RCC 7860 (cell line): ENCODE measurements around the gene HOATZ.

ENCODE experiments used
- DNase-seq: peaks from one replicate; pipeline ENCODE4 v3.0.0-alpha.2; 2015; ENCODE audit warnings: low spot score
- FAIRE-seq: peaks from 2 replicates; lab custom pipeline; 2012; peaks lifted over from hg19 to GRCh38; lab: Jason Lieb, UNC

Gene HOATZ

DNA sequence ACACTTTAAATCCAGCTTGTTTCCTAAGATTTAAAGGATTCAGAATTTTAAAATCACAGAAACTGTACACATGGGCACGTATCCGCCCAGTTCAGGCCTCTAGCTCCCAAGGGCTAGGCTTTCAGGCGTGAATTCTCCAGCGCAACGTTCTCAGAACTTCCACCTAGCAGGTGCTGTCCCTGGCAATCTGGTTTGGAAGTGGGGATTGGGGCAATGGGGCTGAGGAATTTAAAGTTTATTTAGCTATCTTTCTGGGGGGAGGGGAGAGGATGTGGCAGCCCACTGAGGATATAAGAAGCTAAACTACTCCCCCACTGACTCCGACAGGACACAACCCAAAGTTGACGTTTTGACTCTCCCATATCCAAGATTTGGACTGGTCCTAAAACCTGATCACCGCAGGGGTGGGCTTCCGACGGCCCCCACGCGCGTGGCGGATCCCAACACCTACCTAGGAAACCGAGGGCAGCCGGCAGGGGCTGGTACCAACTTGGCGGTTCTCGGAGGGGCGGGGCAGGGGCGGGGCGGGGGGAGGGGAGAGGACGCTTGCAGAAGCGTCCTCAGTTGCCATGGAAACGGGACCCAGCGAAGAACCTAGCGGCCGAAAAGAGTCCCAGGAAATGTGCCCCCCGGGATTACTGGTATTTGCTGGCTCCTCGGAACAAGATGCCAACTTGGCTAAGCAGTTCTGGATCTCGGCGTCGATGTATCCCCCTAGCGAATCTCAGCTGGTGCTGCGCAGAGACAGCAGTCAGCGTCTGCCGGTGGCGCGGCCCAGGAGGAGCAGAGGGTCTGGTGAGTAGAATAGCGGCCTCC lies at the start of gene HOATZ:
HOATZ (plus strand) TSS at position 563 of the 816 bp plus-strand sequence; CDS start at position 570, 7 bp downstream.
- DNase-seq (no peak), FAIRE-seq (no peak)

DNA sequence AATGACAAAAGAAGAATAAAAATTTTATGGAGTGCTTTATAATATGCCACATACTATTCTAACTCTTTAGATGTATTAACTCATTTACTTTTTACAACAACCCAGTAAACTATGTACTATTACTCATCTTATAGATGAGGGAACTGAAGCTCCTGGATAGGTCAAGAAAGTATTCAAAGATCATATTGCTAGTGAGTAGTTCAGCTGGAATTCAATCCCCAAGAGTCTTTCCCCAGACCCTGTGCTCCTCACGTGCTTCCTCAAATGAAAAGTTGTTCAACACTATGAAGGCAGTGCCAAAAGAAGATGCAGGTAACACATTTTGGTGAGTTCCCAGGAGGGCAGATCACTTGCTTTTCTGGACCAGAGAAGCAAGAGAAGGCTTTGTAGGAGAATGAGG lies 49.2 kb upstream of the HOATZ start:
- FAIRE-seq (no peak), DNase-seq (no peak)

DNA sequence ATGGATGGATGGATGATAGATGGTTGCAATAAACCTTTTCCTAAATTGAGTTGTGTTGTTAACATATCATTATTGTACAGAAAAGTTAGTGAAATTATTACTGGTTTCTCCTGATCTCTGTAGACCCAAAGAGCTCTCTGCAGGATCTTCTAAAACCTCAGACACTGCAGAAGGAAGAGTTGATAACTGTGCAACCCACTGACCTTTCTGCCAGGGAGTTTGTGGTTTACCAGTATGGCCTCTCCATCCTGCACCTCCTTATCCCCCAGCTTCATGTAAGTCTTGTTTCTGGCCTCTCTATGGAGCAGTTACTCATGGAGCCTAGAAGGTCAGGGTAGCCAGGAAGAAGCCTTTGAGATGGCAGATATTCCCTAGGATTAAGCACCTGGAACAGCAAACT lies 48.0 kb upstream of the HOATZ start:
- FAIRE-seq (no peak), DNase-seq (no peak)

DNA sequence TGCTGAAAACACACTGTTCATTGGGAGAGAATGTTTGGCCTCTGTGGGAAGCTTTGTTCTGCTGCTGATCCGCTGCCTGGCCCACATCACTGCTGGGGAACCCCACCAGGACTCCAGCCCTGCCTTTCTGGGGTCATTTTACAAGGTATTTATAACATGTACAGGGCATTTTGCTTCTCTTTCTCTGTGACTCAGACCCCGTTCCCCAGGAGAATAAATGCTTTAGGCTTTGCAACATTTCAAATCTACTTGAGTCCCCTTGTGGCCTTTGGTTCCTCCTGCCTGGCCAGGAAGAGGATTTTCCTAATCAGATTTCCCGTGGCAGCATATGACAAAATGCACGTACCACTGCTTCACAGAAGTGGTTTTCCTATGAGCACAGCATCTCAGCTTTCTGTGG lies 45.4 kb upstream of the HOATZ start:
- no peak for FAIRE-seq
- DNase-seq: no peak

DNA sequence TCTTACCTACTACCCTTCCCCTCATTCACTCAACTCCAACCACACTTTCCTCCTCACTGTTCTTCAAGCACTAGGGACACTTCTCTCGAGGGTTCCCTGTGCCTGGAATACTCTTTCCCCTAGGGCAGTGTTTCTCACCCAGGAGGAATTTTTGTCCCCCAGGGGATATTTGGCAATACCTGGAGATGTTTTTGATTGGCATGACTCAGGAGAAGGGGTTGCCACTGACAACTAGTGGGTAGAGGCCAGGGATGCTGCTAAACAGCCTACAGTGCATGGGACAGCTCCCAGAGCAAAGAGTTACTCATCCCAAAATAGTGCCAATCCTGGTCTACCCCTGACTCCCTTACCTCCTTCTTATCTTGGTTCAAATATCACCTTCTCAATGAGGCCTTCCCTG lies 42.4 kb upstream of the HOATZ start:
- no peak for DNase-seq
- no peak for FAIRE-seq

DNA sequence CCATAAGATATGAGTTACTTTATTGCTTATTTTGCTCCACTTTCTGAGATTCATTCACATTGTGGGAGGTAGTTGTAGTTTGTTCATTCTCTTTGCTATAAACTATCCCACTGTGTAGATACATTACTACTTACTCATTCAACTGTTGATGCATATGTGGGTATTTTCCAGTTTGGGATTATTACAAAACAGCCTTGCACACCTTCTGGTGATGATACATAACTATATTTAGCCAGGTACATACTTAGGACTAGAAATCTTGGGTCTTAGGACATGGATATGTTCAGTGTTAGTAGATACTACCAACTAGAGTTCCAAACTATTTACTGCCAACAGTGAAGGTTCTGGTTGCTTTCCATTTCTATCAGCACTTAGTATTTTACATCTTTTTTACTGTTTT lies 40.1 kb upstream of the HOATZ start:
- DNase-seq (no peak), FAIRE-seq (no peak)

DNA sequence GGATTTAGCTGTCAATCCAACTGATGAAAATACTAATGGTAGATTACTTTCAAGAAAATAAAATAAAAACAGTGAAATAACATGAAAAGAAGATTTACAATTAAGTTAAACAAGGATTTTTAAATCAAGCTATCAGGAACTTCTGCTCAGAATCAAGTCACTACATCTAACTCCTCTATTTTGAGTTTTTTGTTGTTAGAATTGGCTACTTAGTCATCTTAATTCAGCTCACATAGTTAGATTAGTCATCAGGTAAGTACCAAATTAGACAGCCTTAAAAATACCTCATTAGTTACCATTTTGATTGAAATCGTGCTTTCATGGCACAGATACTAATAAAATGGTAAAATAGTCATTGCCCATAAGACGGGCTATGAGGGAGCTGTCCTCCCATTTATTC lies 38.2 kb upstream of the HOATZ start:
- FAIRE-seq (no peak), DNase-seq (no peak)

DNA sequence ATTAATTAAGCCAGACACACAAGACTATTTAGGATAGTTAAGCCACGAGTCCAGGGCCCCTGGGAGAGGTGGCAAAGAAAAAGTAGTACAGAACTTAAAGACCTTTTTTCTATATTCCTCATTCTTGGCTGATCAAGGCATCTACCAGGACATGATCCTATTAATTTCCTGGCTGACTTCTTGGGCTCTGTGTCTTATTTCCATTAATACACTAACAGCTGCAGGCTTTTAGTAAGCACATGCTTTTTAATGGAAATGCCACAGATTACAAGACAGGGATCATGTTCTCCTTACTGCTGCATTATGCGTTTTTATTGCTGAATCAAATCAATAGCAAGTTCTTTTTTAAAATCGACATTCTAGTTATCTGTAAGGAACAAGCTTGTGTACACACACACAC lies 37.6 kb upstream of the HOATZ start:
- FAIRE-seq (no peak), DNase-seq (no peak)

DNA sequence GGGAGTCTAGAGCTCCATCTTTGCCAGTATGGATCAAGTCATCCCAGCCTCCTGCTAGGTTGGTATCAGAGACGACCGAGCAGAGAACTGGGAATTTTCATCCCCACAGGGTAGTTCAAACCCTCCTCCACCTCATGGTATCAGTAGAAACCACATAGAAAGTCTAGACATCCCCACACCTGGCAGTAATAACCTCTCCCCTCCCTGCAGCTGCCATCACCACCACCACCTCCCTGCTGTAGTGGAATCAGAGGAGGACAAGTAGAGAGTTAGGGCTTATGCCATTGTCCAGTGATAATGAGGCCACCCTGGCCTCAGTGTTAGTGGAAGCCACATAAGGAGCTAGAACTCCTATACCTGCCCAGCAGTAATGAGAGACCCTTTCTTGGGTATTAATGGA lies 36.7 kb upstream of the HOATZ start:
- no peak for FAIRE-seq
- no peak for DNase-seq

DNA sequence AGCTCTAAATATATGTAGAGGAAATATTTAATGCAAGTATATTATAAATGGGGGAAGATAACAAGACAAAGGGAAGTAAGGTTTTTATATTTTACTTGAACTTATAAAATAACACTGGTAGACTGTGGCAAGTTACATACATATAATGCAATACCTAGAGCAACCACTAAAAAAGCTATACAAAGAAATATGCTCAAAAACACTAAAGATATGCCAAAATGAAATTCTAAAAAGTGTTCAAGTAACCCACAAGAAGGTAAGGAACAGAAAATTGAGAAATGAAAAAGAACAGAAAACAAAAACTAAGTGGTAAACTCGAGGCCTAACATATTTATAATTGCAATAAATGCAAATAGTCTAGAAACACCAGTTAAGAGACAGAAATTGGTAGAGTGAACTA lies 34.9 kb upstream of the HOATZ start:
- DNase-seq (no peak), FAIRE-seq (no peak)

DNA sequence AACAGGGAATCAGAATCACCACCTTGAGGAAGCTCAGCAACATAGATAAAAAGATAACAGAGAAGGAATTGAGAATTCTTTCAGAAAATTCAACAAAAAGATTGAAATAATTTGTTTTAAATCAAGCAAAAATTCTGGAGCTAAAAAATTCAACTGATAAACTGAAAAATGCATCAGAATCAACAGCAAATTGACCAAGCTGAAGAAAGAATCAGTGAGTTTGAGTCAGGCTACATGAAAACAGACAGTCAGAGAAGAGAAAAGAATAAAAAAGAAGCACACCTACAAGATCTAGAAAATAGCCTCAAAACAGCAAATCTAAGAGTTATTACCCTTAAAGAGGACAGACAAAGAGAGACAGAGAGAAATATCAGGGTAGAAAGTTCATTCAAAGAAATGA lies 31.1 kb upstream of the HOATZ start:
- DNase-seq: no peak
- no peak for FAIRE-seq

DNA sequence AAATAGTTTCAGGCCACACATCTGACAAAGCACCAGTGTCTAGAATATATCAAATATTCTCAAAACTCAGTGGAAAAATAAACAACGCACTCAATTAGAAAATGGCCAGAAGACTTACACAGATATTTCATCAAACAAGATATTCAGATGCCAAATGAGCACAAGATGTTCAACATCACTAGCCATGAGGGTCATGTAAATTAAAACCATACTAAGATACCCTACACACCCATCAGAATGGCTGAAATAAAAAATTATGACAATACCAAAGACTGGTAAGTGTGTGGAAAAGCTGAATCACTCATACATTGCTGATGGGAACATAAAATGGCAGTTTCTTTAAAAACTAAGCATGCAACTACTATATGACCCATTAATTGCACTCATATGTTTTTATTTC lies 24.1 kb upstream of the HOATZ start:
- no peak for FAIRE-seq
- DNase-seq: no peak

DNA sequence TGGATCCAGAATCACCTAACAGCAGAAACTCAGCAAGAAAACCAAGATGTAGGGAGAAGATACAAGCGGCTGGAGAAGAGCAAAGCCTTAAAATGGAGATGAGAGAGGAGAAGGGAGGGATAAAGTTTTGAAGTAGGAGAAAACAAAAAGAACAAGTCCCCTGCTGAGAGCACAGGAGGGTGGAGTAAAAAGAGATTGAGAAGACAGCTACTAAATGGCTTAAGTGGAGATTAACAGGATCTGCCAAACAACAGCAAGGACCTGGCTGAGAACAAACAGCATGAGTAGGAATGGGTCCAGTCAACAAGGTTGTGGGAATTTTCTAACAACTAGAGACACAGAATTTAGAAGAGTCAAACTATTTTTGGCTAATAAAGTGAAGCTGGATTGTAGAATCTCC lies 20.5 kb upstream of the HOATZ start:
- FAIRE-seq (no peak), DNase-seq (no peak)

DNA sequence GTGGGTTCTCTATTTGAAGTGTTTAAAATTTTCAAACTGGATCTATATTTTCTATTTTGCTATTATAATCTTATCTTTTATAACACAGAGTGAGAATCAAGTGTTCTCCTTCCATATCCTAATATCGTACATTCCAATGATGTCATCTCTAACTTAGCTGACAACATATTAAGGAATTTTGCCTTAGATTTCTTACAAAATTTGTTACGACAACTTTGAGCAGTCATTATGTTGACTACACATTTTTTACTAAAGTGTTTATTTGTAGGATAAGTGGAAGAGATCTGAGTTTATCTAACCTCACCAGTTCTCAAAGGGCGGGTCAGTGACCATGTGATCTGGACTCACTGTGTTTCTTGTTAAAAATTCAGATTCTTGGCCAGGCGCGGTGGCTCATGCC lies 15.1 kb upstream of the HOATZ start:
- DNase-seq: no peak
- no peak for FAIRE-seq

DNA sequence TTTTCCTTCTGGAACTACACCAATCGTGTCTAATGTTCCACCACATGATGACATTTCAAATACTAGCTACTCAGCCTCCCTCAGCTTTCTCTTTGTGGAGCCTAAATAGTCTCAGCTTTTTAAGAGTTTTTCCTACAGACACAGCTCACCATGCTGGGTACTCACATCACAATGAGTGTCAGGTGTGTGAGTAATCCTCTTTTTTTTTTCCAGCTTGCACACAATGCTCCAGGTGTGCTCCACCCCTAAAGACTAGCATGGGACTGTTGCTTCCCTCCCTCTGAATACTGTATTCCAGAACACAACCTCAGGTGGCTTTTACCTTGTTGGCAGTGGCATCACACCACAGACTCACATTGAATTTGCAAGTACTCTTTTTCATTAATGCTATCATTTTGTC lies 14.1 kb upstream of the HOATZ start:
- FAIRE-seq (no peak), DNase-seq (no peak)

DNA sequence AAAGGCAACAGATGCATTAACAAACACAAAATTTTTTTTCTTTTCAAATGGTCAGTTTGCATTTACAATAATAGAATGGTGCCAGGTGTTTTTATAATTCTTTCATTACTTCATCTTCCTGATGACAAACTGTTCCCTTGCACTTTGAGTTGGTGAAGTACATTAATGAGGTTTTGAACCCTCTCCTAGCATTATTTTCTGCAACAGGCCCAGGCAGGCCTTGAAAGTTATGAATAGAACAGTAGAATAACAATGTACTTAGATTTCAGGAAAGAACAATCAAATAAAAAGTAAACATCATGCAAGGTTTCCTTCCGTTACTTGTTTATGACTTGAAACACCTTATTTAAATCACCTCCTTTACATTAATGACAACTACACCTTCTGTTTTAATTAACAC lies 12.0 kb upstream of the HOATZ start:
- no peak for DNase-seq
- no peak for FAIRE-seq

DNA sequence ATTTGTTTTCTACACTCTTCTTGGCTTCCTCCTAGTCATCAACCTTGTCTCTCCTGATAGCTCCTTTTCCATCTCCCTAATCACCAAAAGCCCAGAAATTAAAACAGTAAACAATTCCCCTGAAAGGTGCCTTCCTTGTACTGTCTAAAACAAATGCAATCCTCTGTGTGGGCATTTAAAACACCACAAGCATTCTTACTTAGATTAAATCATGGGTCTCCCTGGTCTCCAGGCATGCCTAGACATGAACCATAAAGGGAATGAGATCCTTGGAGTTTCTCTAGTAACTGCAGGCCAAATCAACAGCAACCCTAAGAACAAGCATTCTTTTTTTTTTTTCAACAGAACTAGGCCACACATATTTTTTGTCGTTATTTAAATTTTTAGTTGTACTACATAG lies 4.3 kb upstream of the HOATZ start:
- no peak for FAIRE-seq

DNA sequence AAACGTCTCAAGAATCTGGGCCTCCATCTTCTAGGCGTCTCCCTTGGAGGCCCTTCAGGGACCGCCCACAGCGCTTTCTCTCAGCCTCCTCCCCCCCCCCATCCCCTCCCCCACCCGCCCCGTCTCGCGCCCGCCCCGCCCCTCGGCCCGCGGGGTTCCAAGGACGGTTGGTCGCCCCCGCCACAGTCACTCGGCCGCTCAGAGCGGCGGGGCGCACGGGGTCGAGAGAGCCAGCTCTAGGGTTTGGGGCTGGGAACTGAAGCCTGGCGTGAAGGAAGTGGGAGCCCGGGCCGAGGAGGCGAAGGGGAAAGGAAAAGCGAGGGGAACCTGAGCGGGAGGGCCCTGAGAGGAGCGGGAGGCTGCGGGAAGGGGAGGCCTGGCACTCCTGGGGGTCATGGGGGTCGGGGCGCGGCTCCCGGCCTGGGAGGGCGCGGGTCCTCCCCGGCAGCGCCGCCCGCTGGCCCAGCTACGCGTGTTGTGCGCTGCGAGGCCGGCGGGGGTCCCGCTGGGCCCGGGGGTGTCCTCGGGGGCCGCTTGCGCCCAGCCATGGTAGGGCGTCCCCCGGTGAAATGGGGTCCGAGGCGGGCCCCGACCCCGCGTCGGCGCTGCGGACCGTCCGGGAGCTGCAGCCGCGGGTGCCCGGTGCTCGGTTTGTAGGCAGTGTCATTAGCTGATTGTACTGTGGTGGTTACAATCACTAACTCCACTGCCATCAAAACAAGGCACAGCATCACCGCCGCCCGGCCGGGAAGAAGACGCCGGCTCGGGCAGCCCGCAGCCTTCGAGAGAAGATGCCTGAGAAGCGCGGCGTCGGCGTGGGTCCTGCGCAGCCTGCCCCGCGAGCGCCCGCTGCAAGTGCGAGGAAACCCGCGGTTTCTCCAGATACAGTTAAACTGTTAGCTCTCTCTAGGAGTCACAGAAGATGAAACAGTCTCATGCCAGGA lies 2.0 kb upstream of the HOATZ start, which contains the start of gene BTG4:
BTG4 (minus strand) TSS at position 91 of the 944 bp plus-strand sequence. CDS start 13,610 bp downstream, outside the sequence.
- FAIRE-seq (no peak), DNase-seq (no peak)

More for the DNA sequence above, 4.3 kb upstream of the HOATZ start:
- DNase-seq: no peak

DNA sequence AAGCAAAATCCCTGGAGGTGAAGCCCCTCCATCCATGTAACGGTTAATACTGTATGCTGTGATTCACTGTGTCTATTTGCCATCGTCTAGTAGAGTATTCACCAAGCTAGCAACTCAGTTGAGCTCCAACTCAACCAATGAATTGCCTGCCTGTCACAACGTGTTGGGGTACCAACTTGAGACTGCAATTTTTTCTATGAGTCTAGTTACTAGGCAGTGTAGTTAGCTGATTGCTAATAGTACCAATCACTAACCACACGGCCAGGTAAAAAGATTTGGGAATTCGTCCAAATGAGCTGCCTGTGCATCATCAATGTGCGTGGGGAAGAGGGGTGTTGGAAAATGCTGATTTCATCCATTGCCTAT lies 1.4 kb upstream of the HOATZ start:
- no peak for DNase-seq
- FAIRE-seq: no peak

DNA sequence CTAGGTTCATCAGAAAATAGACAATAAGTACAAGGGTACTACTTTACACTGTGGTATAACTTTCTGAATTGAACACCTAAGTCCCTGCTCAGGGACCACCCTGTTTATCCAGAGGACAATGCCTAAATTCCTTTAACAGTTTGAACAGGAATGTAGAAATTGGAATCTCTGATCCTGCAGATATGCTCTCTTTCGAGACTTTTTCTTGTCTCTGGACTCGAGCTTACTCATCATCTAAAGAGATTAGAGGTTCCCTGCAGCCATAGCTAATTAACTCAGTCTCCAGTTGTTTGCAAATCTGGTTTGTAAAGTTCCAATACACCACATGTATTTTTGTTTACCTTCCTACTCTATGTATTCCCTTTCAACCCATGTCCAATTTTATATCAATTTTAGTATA lies 1.0 kb downstream of the HOATZ start:
- no peak for FAIRE-seq
- no peak for DNase-seq

DNA sequence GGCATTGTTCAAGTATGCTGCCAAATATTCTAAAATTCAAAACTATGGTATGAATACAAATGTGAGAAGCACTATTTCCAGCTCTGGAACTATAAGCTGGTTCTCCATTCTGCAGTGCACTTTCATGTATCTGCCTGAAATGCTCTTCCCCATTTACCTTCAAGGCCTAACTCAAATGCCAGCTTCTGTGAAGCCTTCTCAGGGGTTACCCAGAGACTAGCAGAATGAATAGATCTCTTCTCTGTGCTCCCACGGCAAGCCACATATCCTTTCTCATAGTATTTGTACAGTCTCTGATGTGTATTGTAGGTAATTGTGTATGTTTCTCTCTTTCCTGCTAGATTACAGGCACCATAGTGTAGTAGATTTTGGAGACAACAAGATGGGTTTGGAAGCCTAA lies 4.1 kb downstream of the HOATZ start:
- DNase-seq (no peak), FAIRE-seq (no peak)

DNA sequence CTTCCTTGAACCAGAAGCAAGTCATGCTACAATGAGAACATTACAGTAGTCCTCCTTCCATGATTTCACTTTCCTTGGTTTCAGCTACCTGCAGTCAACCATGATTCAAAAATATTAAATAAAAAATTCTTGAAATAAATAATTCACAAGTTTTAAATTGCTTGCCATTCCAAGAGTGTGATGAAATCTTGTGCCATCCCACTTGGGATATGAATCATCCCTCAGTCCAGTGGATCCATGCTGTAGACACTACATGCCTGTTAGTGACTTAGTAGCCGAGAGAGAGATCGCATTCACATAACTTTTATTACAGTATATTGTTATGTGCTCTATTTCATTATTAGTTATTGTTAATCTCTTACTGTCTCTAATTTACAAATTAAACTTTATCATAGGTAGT lies 6.0 kb downstream of the HOATZ start:
- DNase-seq (peak; percentile 80), FAIRE-seq (peak; percentile 93)
